HG03135 (cell line): ENCODE measurements around the gene TXLNG.

Experiments
- ATAC-seq: cut with Tn5 transposase; IDR thresholded peaks from one replicate; pipeline ENCODE4 v1.9.1; 2021; ENCODE audit warnings: mild to moderate bottlenecking, moderate library complexity; ENCODE audit not compliant: unreplicated experiment

Gene TXLNG

GRCh38 chrX:16870862-16871815, 84.9 kb downstream of the TXLNG start:
- ATAC-seq: peak; percentile 15

DNA sequence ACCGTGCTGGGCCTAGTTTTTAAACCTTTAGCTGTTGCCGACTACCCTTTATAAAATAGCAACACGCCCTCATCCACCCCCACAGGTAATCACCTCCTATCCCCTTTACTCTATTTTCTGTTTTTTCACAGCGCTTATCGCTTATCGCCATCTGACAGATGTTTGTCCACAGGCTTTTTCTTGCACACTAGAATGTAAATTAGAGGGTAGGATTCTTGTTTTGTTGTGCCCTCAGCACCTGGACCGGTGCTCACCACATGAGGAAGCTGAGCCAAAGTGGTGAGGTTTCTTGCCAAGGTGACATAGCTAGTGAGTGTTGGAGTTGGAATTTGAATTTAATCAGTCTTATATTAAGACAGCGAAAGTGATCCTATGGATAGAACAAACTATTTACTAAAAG, 86.8 kb downstream of the TXLNG start:
- no peak for ATAC-seq

DNA sequence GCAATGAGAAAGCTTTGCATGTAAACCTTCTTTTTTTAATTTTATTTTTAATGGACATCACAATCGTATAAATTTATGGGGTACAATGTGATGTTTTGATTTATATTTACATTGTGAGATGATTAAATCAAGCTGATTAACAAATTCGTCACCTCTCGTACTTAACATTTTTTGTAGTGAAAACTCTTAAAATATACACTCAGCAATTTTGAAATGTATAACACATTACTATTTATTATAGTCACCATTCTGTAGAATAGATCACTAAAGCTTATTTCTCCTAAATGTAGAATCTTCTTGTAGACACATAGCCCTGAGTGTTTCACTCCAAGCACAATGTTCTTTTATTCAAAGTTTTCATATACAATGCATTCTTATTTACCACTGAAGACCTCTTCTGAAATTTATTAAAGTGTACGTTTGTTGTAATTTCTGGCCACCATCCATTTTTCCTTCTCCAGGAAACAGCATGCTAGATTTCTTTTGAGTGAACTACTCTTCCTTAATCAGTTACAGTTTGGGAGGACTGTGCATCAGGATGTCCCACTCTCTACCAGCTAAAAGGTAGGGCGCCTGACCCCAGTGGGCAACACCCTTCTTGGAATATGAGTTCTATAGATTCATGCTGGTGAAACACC, 88.3 kb downstream of the TXLNG start:
- ATAC-seq: no peak

GRCh38 chrX:16876696-16877095, 90.4 kb downstream of the TXLNG start:
- ATAC-seq: no peak

DNA sequence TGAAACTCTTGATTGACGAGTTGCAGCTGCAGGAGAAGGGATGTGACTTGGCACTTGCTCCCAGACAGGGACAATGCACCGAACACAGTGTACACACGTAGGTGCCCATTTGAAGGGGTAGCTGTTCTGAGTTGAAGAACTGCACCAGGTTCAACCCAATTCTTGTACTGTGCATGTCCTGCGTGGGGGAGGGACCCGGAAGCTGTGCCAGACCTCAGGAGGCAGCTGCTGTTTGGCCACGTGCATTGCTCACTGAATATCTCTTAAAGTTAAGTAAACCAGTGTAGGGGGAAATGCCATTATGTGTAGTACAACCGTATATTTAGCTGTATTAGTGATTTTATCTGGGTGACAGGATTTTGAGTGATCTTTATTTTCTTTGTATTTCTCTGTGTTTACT, 95.9 kb downstream of the TXLNG start:
- no peak for ATAC-seq

DNA sequence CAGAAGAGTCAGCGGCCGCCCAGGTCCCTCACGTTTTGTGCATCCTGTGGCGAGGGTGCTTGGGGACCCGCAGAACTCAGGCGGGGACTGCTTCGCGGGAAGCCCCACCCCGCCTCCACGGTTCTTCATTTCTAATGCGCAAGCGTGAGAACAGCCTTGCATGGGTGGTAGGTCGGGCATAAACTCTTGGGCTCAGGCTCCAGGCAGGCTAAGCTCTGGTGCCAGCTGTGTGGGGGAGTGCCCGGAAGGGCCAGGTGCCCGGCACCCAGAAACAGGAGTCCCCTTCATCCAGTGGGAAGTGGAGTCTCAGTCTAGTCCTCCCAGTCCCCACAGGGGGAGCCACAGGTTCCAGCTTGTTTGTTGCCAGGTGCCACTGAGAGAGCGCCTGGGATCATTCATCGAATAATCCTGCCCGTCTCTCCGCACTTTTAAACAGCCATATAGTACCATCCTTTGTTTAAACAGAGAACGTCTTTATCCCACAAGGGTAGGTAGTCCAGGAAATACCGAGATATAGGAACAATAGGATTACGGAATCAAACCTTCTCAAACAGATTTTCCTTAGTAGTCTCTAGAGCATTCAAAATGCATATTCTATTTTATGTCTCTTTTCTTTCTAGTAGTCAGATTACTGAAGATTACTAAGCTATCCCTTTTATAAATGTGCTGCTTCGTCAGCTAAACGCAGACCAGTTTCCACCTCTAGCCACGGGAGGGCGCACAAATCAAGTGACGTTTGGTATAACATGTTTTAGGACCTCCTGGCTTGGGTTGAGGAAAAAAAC, 96.6 kb downstream of the TXLNG start:
- peak; percentile 50 for ATAC-seq

- ATAC-seq: no peak
Observed at GRCh38 chrX:16883487-16883804, 97.2 kb downstream of the TXLNG start.

DNA sequence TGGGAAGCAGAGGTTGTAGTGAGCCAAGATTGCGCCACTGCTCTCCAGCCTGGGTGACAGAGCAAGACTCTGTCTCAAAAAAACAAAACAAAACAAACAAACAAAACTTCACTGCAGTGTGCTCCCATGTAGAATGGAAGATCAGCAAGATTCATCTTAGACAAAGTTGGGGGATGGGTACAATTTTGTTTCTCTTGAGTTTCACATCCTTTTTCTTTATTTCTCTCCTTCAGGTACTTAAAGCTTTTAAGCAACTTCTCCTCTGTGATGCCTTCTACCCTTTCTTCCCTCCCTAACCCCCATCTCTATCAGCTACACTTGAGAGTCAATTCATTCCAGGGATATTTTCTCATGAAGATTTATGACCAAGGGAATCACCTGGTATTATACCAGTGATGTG, 99.4 kb downstream of the TXLNG start:
- ATAC-seq: no peak

GRCh38 chrX:16892504-16893362, 106.5 kb downstream of the TXLNG start:
- peak; percentile 76 for ATAC-seq
